Activated T-helper 17 cell treated with anti-CD3 and anti-CD28 coated beads, Interleukin-2, amount 50 U/mL, for 72 hours (primary cell): ENCODE data around the gene ITPRID1. TPM values are rescaled to one million over a fixed set of nuclear protein-coding genes. Genes with fewer than 3 reads are reported as not detected.

Experiments used
- ATAC-seq: fragments of 150-1000 bp; cut with Tn5 transposase; replicated peaks from 2 replicates; pipeline ENCODE4 v1.10.0; 2021; ENCODE audit warnings: mild to moderate bottlenecking, moderate library complexity
- H3K27ac Mint-ChIP-seq: one replicate; pipeline ENCODE4 v1.8.0; 2022; ENCODE audit warnings: mixed read lengths
- H3K27me3 Mint-ChIP-seq: one replicate; pipeline ENCODE4 v1.8.0; 2022; ENCODE audit warnings: mixed read lengths
- H3K36me3 Mint-ChIP-seq: one replicate; pipeline ENCODE4 v1.8.0; 2022; ENCODE audit warnings: low read depth, mild to moderate bottlenecking, mixed read lengths
- H3K4me1 Mint-ChIP-seq: one replicate; pipeline ENCODE4 v1.8.0; 2022; ENCODE audit warnings: mixed read lengths
- H3K4me3 Mint-ChIP-seq: one replicate; pipeline ENCODE4 v1.8.0; 2022; ENCODE audit warnings: mild to moderate bottlenecking, mixed read lengths
- H3K9me3 Mint-ChIP-seq: one replicate; pipeline ENCODE4 v1.8.0; 2022; ENCODE audit warnings: mixed read lengths
- total RNA-seq, 2 donors: library from RNA; stranded (reverse); gene quantifications; one replicate each; pipeline ENCODE4 v1.2.3, GENCODE V29; 2022

Gene ITPRID1
- total RNA-seq, 2 donors from 2014 or later: not detected

DNA sequence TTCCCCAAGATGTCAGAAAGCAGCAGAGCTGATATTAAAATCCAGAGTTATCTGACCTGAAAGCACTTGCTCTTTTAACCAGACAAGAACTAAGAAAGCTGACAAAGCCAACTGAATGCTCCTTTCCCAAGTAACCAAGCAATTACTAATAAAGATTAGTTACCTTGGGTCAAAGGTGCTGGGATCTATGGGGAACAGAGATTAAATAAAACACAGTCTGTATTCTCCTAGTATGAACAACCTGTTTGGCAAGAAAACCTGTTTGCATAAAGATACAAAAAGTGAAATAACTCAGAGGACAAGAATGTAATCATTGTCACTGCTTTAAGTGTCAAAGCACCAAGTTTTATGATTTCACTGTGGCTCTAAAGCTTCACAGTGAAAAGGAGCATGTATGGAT, 35.7 kb downstream of the ITPRID1 start:
- no peak overlapping the region for H3K27ac Mint-ChIP-seq
- no peak overlapping the region for H3K4me3 Mint-ChIP-seq
- peaks cover 6% of the 10 kb centered on the region for H3K9me3 Mint-ChIP-seq
- H3K27me3 Mint-ChIP-seq: no peaks in the 10 kb centered on the region
- H3K4me1 Mint-ChIP-seq: no peaks in the 10 kb centered on the region
- ATAC-seq: no peak
- H3K36me3 Mint-ChIP-seq: no peaks in the 10 kb centered on the region

DNA sequence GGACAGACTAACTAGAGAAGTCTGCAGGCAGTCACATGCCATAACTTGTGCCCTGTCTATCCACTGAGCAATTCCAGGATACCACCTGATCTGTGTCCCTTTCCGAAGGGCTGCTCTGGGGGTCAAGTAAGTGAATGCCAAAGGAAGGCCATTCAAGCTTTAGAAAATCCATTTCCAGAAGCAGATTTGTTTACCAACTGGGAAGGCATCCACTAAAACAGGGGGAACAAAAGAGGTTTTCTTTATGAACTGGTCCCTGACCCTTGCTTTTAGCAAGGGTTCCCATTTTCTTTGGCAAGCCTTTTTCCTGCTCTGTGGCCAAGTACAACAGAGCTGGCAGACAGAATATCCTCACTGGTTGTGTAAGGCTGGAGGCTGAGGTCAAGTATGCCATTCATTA, 36.5 kb downstream of the ITPRID1 start:
- Mint-ChIP-seq H3K4me1 (no peaks in the 10 kb centered on the region), H3K27me3 (no peaks in the 10 kb centered on the region), H3K36me3 (no peaks in the 10 kb centered on the region), H3K4me3 (no peak overlapping the region), H3K27ac (no peak overlapping the region), H3K9me3 (no peaks in the 10 kb centered on the region)
- no peak for ATAC-seq

DNA sequence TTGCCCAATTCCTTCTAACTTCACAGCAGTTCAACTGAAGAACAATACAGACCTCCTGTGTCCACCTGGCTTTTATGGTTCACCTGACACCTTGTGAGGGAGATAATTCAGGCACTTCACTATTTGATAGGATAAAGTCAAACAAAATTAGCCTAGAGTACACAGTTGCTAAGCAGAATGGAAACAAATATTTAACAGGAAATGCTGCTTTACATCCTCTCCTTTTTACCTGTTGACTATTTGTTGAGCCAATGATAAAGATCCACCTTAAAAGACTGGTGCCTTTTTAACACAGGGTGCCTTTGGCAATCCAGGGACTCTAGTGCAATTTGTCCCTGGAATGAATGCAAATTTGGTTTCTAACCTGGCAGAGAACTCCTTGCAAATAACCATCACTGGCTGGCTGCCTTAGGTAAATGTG, 39.8 kb downstream of the ITPRID1 start:
- Mint-ChIP-seq H3K36me3 (no peaks in the 10 kb centered on the region), H3K4me3 (no peak overlapping the region), H3K9me3 (no peaks in the 10 kb centered on the region), H3K27ac (no peak overlapping the region), H3K27me3 (no peaks in the 10 kb centered on the region), H3K4me1 (no peaks in the 10 kb centered on the region)
- ATAC-seq: no peak

DNA sequence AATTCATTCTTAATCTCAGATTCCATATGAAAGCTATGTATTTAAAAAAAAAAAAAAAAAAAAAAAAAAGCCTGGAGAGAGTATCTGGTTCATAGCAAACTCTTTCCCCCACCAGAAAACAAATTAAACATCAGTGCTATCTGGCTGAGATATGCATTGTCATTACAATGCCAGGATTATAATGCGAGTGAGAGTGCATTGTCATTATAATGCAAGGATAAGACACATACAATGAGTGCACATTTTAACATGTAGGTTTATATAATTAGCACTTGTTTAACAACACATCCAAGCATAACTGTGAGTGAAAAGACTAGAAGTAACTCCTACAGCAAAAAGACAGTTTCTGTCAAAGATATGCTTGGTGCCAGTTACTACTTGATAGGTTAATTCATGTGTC, 48.1 kb downstream of the ITPRID1 start:
- Mint-ChIP-seq H3K4me1 (no peaks in the 10 kb centered on the region), H3K4me3 (no peak overlapping the region), H3K36me3 (no peaks in the 10 kb centered on the region), H3K27me3 (no peaks in the 10 kb centered on the region), H3K27ac (no peak overlapping the region), H3K9me3 (peaks cover 20% of the 10 kb centered on the region)
- no peak for ATAC-seq

DNA sequence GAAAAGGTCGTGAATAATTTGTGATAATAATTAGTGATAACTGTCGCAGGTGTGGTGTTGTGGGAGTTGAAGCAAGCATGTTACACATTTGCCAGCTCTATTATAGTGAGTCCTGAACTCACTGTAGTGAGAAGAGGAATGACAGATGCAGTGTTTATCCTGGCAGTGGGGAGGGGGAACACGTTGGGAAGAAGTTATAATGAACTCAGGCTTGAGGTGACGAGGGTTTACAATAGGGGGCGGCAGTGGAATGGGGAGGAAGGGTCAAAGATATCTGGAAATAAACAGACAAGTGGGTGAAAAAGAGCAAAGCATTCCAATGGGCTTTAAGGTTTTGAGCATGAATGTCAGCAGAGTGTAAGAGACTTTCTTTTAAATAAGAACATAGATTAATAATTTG, 49.6 kb downstream of the ITPRID1 start:
- H3K9me3 Mint-ChIP-seq: peaks cover 25% of the 10 kb centered on the region
- H3K4me3 Mint-ChIP-seq: no peak overlapping the region
- ATAC-seq: no peak
- no peaks in the 10 kb centered on the region for H3K36me3 Mint-ChIP-seq
- H3K27me3 Mint-ChIP-seq: no peaks in the 10 kb centered on the region
- H3K27ac Mint-ChIP-seq: no peak overlapping the region
- H3K4me1 Mint-ChIP-seq: no peaks in the 10 kb centered on the region

DNA sequence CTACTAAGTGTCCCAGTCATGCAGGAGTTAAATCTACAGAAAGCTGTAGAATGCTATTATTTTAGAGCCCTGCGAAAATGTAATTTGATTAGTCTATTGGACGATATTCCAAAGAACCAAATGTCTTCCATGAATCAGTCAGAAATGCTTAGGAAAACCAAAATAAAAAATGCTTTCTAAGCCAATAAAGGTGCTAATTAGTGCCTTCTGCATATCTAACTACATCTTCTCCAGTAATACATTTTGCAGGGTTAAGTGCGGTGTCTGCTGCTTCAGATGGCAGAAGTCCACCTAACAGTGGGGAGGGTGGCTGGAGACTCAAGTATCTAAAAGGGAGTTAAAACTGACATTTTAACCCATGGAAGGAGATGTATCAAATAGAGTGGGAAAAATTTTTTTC, 50.1 kb downstream of the ITPRID1 start:
- H3K9me3 Mint-ChIP-seq: peaks cover 26% of the 10 kb centered on the region
- H3K36me3 Mint-ChIP-seq: no peaks in the 10 kb centered on the region
- no peaks in the 10 kb centered on the region for H3K4me1 Mint-ChIP-seq
- H3K27me3 Mint-ChIP-seq: no peaks in the 10 kb centered on the region
- no peak for ATAC-seq
- no peak overlapping the region for H3K27ac Mint-ChIP-seq
- no peak overlapping the region for H3K4me3 Mint-ChIP-seq

DNA sequence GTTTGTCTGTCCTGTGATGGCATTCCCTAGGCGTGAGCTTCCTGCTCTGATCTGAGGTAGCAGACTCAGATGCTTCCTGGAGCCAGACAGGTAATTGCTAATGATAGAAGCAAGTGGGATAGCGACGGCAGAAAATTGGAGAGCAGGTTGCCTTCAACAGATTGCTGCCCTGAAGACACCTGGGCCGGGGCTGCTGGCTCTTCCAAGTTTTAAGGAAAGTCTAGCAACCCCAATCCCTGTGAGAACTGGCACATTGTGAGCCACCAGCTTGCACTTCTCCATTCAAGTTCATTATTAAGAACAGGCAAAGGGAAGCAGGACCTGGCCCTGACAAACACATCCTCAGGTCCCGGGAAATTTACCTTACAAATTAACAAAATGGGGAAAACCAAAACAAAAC, 50.8 kb downstream of the ITPRID1 start:
- Mint-ChIP-seq H3K4me3 (no peak overlapping the region), H3K9me3 (peaks cover 22% of the 10 kb centered on the region), H3K36me3 (no peaks in the 10 kb centered on the region), H3K27me3 (no peaks in the 10 kb centered on the region), H3K4me1 (no peaks in the 10 kb centered on the region), H3K27ac (no peak overlapping the region)
- ATAC-seq: no peak

DNA sequence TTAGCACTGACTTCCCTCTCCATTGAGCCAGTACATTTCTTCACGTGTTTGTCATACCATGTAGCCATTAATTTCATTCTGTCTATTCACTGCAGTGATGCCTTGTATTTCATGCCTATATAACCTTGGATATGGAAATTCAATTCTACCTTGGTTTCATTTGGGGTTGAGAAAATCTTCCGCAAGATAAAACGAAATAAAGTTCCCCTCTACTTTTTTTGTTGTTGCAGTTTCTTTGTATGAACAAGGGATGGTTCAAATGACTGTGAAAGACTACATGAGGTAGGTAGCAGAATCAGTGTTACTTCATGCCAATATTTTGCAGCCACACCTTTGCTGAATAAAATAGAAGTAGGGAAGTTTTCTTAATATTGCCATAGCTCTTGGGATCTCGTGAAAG, 55.6 kb downstream of the ITPRID1 start:
- H3K9me3 Mint-ChIP-seq: peaks cover 10% of the 10 kb centered on the region

DNA sequence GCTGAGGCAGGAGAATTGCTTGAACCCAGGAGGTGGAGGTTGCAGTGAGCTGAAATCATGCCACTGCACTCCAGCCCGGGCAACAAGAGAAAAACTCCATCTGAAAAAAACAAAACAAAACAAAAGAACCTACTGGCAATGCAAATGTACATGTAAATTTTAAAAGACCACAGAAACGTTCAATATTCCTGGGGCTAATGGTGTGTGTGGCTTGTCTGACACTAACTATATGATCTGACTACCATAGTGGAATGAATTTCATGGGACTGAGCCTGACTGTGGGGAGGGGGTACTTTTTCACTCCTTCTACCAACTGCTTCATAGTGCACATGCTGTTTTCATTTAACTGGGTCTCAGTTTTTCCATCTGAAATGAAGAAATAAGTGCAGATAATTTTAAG, 69.6 kb downstream of the ITPRID1 start:
- no peaks in the 10 kb centered on the region for H3K27me3 Mint-ChIP-seq
- no peak overlapping the region for H3K27ac Mint-ChIP-seq
- no peaks in the 10 kb centered on the region for H3K36me3 Mint-ChIP-seq
- H3K9me3 Mint-ChIP-seq: peaks cover 6% of the 10 kb centered on the region
- ATAC-seq: no peak
- no peaks in the 10 kb centered on the region for H3K4me1 Mint-ChIP-seq
- H3K4me3 Mint-ChIP-seq: no peak overlapping the region

More for the DNA sequence above, 55.6 kb downstream of the ITPRID1 start:
- H3K4me1 Mint-ChIP-seq: no peaks in the 10 kb centered on the region
- no peaks in the 10 kb centered on the region for H3K27me3 Mint-ChIP-seq
- ATAC-seq: no peak
- H3K27ac Mint-ChIP-seq: no peak overlapping the region
- H3K36me3 Mint-ChIP-seq: no peaks in the 10 kb centered on the region
- H3K4me3 Mint-ChIP-seq: no peak overlapping the region

DNA sequence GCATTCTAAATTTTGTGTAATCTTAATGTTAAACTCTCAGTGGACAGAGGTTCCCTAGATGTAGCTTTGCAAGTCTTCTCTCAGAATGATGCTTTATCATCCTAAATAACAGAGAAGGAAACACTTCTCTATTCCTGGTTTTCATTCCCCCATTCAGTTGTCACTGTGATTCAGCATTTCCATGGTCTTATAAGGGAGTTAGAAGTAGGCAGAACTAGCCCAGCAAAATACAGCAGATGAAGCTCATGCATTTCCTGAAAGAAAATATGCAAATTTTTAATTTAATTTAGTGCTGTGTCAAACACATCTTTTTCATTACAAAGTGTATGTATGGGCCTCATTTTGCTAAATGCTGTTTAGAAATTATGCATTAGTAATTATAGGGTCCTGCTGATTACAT, 70.1 kb downstream of the ITPRID1 start:
- Mint-ChIP-seq H3K36me3 (no peaks in the 10 kb centered on the region), H3K27me3 (no peaks in the 10 kb centered on the region), H3K9me3 (peaks cover 3% of the 10 kb centered on the region), H3K27ac (no peak overlapping the region), H3K4me3 (no peak overlapping the region), H3K4me1 (no peaks in the 10 kb centered on the region)
- ATAC-seq: no peak

DNA sequence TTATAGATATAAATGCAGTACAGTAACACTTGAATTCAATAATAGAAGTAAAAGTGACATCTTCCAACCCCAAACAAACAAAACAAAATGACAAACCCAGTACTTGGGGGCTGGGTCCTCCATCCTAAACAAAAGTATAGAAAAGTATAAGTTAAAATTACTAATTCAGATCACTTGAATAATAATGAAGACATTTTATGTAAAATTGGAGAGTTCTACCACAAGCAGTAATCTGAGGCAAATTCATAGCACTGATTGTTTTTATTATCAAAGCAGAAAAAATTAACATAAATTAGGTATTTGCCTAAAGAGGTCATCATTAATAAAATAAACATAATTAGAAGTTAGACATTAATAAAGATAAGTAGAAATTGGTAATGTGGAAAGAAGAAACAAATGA, 81.5 kb downstream of the ITPRID1 start:
- Mint-ChIP-seq H3K27ac (no peak overlapping the region), H3K36me3 (no peaks in the 10 kb centered on the region), H3K4me1 (no peaks in the 10 kb centered on the region), H3K9me3 (no peaks in the 10 kb centered on the region), H3K4me3 (no peak overlapping the region), H3K27me3 (no peaks in the 10 kb centered on the region)
- no peak for ATAC-seq

DNA sequence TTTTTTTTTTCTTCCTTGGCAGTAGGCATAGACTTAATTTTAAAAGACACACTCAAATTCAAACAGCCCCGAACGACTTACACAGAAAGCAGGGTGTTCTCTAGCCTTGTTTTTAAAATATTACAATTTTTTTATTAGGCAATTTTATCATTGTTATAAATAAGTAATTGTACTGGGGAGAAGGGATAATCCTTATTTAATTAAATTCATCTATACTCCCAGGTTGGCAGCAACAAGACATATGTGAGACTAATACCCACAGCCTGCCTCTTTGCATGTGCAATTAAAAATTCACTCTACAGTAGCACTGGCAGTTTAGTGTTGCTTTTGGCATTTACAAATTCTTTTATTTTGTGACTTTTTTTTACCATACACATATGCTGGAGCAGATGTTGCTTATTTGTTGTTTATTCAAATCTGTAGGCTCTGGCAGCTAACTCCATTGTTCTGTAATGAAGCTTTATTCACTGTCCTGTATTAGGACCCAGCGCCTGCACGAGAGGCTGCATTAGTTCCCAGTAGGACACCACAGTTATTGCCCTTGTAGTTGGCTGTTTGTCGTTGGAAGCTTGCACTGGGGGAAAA, 88.2 kb downstream of the ITPRID1 start:
- H3K9me3 Mint-ChIP-seq: peaks cover 4% of the 10 kb centered on the region
- no peaks in the 10 kb centered on the region for H3K36me3 Mint-ChIP-seq
- ATAC-seq: no peak

DNA sequence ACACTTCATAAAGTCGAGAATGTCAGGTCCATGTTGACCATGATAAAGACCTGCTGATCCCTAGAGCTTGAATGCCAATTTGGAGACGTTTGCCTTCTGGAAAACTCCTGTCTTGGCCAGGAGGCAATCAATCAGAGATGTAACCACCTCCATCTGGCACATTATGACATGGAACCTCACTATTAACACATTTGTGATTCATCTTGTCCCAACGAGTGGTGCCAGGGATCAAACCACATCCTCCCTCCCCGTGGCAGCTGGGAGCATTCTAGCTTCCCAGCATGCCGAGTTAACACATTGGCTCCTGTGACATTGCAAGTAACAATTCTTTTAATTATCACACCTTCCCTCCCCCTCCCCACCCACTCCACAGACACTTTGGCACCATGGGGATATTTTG, 89.2 kb downstream of the ITPRID1 start:
- H3K27me3 Mint-ChIP-seq: no peaks in the 10 kb centered on the region
- no peak overlapping the region for H3K4me3 Mint-ChIP-seq
- no peaks in the 10 kb centered on the region for H3K36me3 Mint-ChIP-seq
- peaks cover 4% of the 10 kb centered on the region for H3K9me3 Mint-ChIP-seq
- H3K4me1 Mint-ChIP-seq: no peaks in the 10 kb centered on the region
- H3K27ac Mint-ChIP-seq: no peak overlapping the region
- no peak for ATAC-seq

More for the DNA sequence above, 88.2 kb downstream of the ITPRID1 start:
- Mint-ChIP-seq H3K27ac (no peak overlapping the region), H3K4me3 (no peak overlapping the region), H3K4me1 (no peaks in the 10 kb centered on the region), H3K27me3 (no peaks in the 10 kb centered on the region)

DNA sequence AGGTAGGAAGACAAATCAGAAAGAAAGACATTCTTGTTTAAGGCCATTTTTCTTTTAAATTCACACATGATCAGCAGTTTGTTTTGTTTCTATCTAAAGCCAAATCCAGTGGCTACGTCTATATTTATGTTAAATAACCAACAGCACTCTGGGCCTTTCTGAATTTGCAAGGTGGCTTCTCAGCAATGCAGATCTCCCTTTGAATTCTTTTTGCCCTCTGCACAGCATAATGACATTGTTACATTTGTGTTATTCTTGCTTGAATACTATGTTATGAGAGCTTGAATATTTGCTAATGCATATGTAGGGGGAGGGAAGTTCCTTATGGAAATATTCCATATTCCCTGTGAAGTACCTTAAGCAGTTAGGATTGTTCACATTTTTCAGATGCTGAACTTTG, 99.7 kb downstream of the ITPRID1 start:
- Mint-ChIP-seq H3K4me1 (no peaks in the 10 kb centered on the region), H3K36me3 (no peaks in the 10 kb centered on the region), H3K27ac (no peak overlapping the region), H3K9me3 (peaks cover 5% of the 10 kb centered on the region), H3K4me3 (no peak overlapping the region), H3K27me3 (no peaks in the 10 kb centered on the region)
- ATAC-seq: no peak

DNA sequence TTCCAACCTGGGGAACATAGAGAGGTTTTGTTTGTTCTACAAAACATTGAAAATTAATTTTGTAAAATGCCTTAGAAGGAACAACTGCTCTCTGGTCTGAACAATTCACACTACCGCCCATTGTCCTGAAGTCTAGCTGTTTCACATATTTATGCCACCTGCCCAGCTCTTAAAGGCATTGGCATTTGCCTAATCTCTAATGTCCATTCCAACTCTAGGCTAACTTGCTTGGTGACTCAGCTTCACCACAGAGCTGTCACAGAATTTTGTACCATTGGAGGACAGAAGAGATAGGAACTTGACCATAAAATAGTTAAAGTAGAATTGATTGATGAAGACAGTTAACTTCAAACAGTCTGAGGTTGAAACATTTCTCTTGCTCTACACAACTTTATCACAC, 119.6 kb downstream of the ITPRID1 start:
- Mint-ChIP-seq H3K27me3 (no peaks in the 10 kb centered on the region), H3K4me1 (no peaks in the 10 kb centered on the region), H3K27ac (no peak overlapping the region), H3K9me3 (no peaks in the 10 kb centered on the region), H3K36me3 (no peaks in the 10 kb centered on the region), H3K4me3 (no peak overlapping the region)
- ATAC-seq: no peak

DNA sequence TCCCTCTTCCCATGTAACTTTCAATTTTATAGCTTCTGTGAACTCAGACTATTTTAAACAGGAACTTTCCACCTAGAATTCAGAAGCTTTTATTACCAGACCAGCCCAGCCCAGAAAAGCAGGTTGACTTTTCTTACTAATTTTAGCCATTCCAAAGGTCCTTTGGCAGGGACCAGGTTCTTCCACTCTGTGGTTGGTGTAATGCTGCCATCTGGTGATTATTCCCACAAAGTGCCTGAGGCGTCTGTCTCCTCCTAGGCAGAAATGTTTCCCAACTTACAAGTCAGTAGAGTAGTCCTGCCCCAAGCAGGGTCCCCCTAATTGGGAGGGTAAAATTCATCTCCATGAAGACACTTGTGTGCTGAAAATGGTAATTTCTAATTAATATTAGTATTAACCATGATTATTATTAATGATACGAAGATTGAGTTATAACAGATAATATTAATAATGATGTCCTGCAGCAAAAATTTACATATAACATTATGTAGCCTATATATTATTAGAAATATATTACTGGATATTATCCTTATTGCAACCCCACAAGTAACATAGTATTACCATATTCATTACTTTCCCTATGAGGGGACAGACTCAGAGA, 120.1 kb downstream of the ITPRID1 start:
- Mint-ChIP-seq H3K9me3 (no peaks in the 10 kb centered on the region), H3K4me1 (no peaks in the 10 kb centered on the region), H3K36me3 (no peaks in the 10 kb centered on the region), H3K27me3 (no peaks in the 10 kb centered on the region), H3K4me3 (no peak overlapping the region), H3K27ac (no peak overlapping the region)
- no peak for ATAC-seq
